HG03108 (cell line): ENCODE data around the gene FSTL3.

Source experiments
- ATAC-seq: cut with Tn5 transposase; IDR thresholded peaks from one replicate; pipeline ENCODE4 v1.9.1; 2021; ENCODE audit warnings: moderate library complexity; ENCODE audit not compliant: unreplicated experiment

FSTL3 gene

GRCh38 chr19:732148-733069 is 56.2 kb downstream of the FSTL3 start:
- no peak for ATAC-seq
